ENCODE data around the gene TRAPPC13. TPM values are rescaled to one million over a fixed set of nuclear protein-coding genes. Genes with fewer than 3 reads are reported as not detected.
A peak's percentile ranks its signal among the peaks of the same experiment; 100 is the strongest.
"Not testable (repeated sequence)": the region's sequence is repeated elsewhere in the genome, so short reads cannot be mapped to it uniquely, and the experiment has no call there.

The TRAPPC13 gene, protein sequence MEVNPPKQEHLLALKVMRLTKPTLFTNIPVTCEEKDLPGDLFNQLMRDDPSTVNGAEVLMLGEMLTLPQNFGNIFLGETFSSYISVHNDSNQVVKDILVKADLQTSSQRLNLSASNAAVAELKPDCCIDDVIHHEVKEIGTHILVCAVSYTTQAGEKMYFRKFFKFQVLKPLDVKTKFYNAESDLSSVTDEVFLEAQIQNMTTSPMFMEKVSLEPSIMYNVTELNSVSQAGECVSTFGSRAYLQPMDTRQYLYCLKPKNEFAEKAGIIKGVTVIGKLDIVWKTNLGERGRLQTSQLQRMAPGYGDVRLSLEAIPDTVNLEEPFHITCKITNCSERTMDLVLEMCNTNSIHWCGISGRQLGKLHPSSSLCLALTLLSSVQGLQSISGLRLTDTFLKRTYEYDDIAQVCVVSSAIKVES
- 10 to 100 TPM; 19.1 TPM for total RNA-seq
- polyA plus RNA-seq: 10 to 100 TPM; 11.6 to 16.1 TPM
- long read RNA-seq, donor 1, partial matches to known transcripts: 5 of 17 reads
- long read RNA-seq, donor 1, other reads (novel, unspliced or antisense): 8 of 17 reads
- long read RNA-seq, donor 2, partial matches to known transcripts: 1 of 8 reads
- long read RNA-seq, donor 2, other reads (novel, unspliced or antisense): 6 of 8 reads

DNA sequence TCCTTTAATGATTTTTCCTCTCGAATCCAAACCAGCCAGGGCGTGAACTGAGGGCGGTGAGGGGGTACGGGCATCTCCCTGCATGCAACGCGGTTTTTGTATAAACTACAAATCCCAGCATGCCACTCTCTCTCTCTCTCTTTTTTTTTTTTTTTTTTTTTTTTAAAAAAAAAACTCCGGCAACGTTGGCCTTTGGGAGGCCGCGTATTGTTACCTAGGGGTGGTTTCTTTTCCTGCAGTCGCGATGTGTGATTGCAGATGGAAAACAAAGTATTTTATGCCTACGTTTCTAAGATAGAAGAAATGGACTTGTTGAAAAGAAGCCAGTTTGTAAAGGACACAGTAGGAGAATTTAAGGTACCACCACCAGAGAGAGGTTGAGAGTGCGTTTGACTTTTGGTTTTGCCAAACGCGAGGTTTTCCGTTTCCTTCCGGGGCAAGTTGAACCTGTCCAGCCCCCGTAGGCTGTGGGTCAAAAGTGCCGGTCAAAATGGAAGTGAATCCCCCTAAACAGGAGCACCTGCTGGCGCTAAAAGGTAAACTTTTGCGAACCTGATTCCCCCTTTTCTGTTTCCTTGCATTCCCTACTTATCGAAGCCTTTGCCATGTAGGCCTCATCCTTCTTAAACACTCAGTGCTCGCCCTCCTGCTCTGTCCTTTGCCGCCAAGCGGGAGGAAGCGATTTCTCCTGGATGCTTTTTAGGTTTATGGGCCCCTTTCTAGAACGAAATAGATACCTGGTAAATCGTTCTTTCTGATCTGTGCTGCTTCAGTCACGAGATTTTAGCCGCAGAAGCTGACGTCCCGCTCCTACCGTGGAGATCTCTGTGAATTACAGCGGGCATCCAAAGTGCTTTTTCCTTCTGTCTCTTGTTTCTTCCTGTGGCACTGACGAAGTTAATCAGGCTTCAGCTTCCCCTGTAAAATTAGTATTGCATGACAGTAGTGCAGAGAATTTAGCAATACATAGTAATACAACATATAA is at the start of gene TRAPPC13, which contains the start of gene SHLD3:
TRAPPC13 (plus strand) TSS at position 457 of the 985 bp plus-strand sequence; CDS start at position 491, 34 bp downstream.
SHLD3 (plus strand) TSS at position 457 of the 985 bp plus-strand sequence. CDS start 4,561 bp downstream, outside the sequence.
- ATAC-seq (ENCODE audit: low FRiP score): peak; percentile 97
- Histone ChIP-seq H3K4me1 (ENCODE audit: control insufficient read depth in 1 of 2, insufficient read depth in 2 of 2, low read length in 2 of 2) (no peaks in the 10 kb centered on the region), H3K4me3 (ENCODE audit: low read length in 2 of 2) (peak within 1 kb of the TSS; percentile 90 to 99), H3K36me3 (ENCODE audit: control insufficient read depth in 1 of 2, insufficient read depth in 2 of 2, low read length in 1 of 2) (peaks cover 0 to 3% of the 10 kb centered on the region in 2 donors), H3K9me3 (ENCODE audit: control insufficient read depth, low read length) (no peaks in the 10 kb centered on the region), H3K27me3 (ENCODE audit: control insufficient read depth in 1 of 2, insufficient read depth in 2 of 2, low read length in 1 of 2) (no peaks in the 10 kb centered on the region), H3K27ac (ENCODE audit: low read depth in 1 of 2, low read length in 2 of 2) (peak within 1 kb of the TSS; percentile 38 to 89)
- intact Hi-C loops (cut with DNase I): loop anchor here (2.0 to 10.0 kb wide), 3 partner anchors 62 to 520 kb away; partner anchors contain the start of genes CENPK (in 1 of the 2), ERBIN (in 1 of the 2), PPWD1 (in 1 of the 2) and SREK1 (in 1 of the 2)
- 0% methylated on average over 36 of the region's 36 CpGs for WGBS, 2 donors
- DNase-seq: peak; percentile 88 to 90

- ATAC-seq (ENCODE audit: low FRiP score): no peak
- no peaks in the 10 kb centered on the region for H3K27me3 ChIP-seq (ENCODE audit: control insufficient read depth in 1 of 2, insufficient read depth in 2 of 2, low read length in 1 of 2)
Measured at GRCh38 chr5:65577141-65577540, 47.7 kb upstream of the TRAPPC13 start.

GRCh38 chr5:65588694-65589093 is 36.1 kb upstream of the TRAPPC13 start:
- Histone ChIP-seq H3K36me3 (ENCODE audit: control insufficient read depth in 1 of 2, insufficient read depth in 2 of 2, low read length in 1 of 2) (peaks cover 0 to 4% of the 10 kb centered on the region in 2 donors), H3K4me3 (ENCODE audit: low read length in 2 of 2) (no peak overlapping the region), H3K27ac (ENCODE audit: low read depth in 1 of 2, low read length in 2 of 2) (no peak overlapping the region), H3K27me3 (ENCODE audit: control insufficient read depth in 1 of 2, insufficient read depth in 2 of 2, low read length in 1 of 2) (no peaks in the 10 kb centered on the region), H3K9me3 (ENCODE audit: control insufficient read depth, low read length) (no peaks in the 10 kb centered on the region), H3K4me1 (ENCODE audit: control insufficient read depth in 1 of 2, insufficient read depth in 2 of 2, low read length in 2 of 2) (no peaks in the 10 kb centered on the region)
- DNase-seq (no peak), ATAC-seq (ENCODE audit: low FRiP score) (no peak)
- intact Hi-C loops (cut with DNase I): no loop called here
- WGBS, 2 donors: 93 to 97% methylated on average over 2 of the region's 2 CpGs

More at GRCh38 chr5:65577141-65577540, 47.7 kb upstream of the TRAPPC13 start:
- Histone ChIP-seq H3K4me1 (ENCODE audit: control insufficient read depth in 1 of 2, insufficient read depth in 2 of 2, low read length in 2 of 2) (no peaks in the 10 kb centered on the region), H3K9me3 (ENCODE audit: control insufficient read depth, low read length) (no peaks in the 10 kb centered on the region), H3K27ac (ENCODE audit: low read depth in 1 of 2, low read length in 2 of 2) (no peak overlapping the region), H3K36me3 (ENCODE audit: control insufficient read depth in 1 of 2, insufficient read depth in 2 of 2, low read length in 1 of 2) (peaks cover 3 to 6% of the 10 kb centered on the region in 2 donors), H3K4me3 (ENCODE audit: low read length in 2 of 2) (no peak overlapping the region)
- intact Hi-C loops (cut with DNase I): no loop called here
- DNase-seq: no peak

DNA sequence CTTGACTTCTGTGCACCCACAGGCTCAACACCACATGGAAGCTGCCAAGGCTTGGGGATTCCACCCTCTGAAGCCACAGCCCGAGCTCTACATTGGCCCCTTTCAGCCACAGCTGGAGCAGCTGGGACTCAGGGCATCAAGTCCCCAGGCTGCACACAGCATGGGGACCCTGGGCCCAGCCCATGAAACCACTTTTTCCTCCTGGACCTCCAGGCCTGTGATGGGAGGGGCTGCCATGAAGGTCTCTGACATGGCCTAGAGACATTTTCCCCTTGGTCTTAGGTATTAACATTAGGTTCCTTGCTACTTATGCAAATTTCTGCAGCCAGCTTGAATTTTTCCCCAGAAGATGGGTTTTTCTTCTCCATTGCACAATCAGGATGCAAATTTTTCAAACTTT is 23.1 kb upstream of the TRAPPC13 start:
- H3K4me1 ChIP-seq (ENCODE audit: control insufficient read depth in 1 of 2, insufficient read depth in 2 of 2, low read length in 2 of 2); intact Hi-C loops (cut with DNase I); H3K4me3 ChIP-seq (ENCODE audit: low read length in 2 of 2); ATAC-seq (ENCODE audit: low FRiP score); H3K27me3 ChIP-seq (ENCODE audit: control insufficient read depth in 1 of 2, insufficient read depth in 2 of 2, low read length in 1 of 2); H3K9me3 ChIP-seq (ENCODE audit: control insufficient read depth, low read length); DNase-seq; H3K36me3 ChIP-seq (ENCODE audit: control insufficient read depth in 1 of 2, insufficient read depth in 2 of 2, low read length in 1 of 2); H3K27ac ChIP-seq (ENCODE audit: low read depth in 1 of 2, low read length in 2 of 2): not testable (repeated sequence)
- WGBS, 2 donors: 99 to 100% methylated on average over 1 of the region's 1 CpG

GRCh38 chr5:65611524-65611923 is 13.3 kb upstream of the TRAPPC13 start:
- Histone ChIP-seq H3K4me1 (ENCODE audit: control insufficient read depth in 1 of 2, insufficient read depth in 2 of 2, low read length in 2 of 2) (no peaks in the 10 kb centered on the region), H3K27ac (ENCODE audit: low read depth in 1 of 2, low read length in 2 of 2) (no peak overlapping the region), H3K9me3 (ENCODE audit: control insufficient read depth, low read length) (no peaks in the 10 kb centered on the region), H3K36me3 (ENCODE audit: control insufficient read depth in 1 of 2, insufficient read depth in 2 of 2, low read length in 1 of 2) (peaks cover 4 to 6% of the 10 kb centered on the region in 2 donors), H3K27me3 (ENCODE audit: control insufficient read depth in 1 of 2, insufficient read depth in 2 of 2, low read length in 1 of 2) (no peaks in the 10 kb centered on the region), H3K4me3 (ENCODE audit: low read length in 2 of 2) (no peak overlapping the region)
- 84 to 90% methylated on average over 3 of the region's 3 CpGs for WGBS, 2 donors
- ATAC-seq (ENCODE audit: low FRiP score) (no peak), DNase-seq (no peak)
- intact Hi-C loops (cut with DNase I): no loop called here

DNA sequence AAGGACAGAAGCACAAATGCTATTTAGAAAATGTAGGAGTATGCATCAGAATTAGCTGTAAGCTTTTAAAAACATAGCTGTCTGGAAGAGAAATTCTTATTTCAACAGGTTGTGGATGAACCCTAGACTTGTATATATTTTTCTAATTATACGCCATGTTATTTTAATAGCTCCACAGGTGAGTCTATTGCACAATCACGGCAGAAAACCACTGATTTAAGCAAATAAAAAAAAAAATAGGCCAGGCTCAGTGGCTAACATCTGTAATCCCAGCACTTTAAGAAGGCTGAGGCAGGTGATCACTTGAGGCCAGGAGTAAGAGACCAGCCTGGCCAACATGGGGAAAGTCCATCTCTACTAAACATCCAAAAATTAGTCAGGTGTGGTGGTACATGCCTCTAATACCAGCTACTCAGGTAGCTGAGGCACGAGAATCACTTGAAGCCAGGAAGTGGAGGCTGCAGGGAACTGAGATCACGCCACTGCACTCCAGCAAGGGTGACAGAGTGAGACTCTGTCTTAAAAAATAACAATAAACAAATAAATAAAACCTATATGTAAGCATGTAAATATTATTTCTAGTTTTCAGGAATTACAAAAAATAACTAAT is 12.4 kb upstream of the TRAPPC13 start:
- ATAC-seq (ENCODE audit: low FRiP score) (no peak), DNase-seq (no peak)
- intact Hi-C loops (cut with DNase I): no loop called here
- Histone ChIP-seq H3K4me1 (ENCODE audit: control insufficient read depth in 1 of 2, insufficient read depth in 2 of 2, low read length in 2 of 2) (no peaks in the 10 kb centered on the region), H3K27ac (ENCODE audit: low read depth in 1 of 2, low read length in 2 of 2) (no peak overlapping the region), H3K36me3 (ENCODE audit: control insufficient read depth in 1 of 2, insufficient read depth in 2 of 2, low read length in 1 of 2) (peaks cover 4 to 6% of the 10 kb centered on the region in 2 donors), H3K9me3 (ENCODE audit: control insufficient read depth, low read length) (no peaks in the 10 kb centered on the region), H3K27me3 (ENCODE audit: control insufficient read depth in 1 of 2, insufficient read depth in 2 of 2, low read length in 1 of 2) (no peaks in the 10 kb centered on the region), H3K4me3 (ENCODE audit: low read length in 2 of 2) (no peak overlapping the region)
- 85 to 86% methylated on average over 4 of the region's 4 CpGs for WGBS, 2 donors

DNA sequence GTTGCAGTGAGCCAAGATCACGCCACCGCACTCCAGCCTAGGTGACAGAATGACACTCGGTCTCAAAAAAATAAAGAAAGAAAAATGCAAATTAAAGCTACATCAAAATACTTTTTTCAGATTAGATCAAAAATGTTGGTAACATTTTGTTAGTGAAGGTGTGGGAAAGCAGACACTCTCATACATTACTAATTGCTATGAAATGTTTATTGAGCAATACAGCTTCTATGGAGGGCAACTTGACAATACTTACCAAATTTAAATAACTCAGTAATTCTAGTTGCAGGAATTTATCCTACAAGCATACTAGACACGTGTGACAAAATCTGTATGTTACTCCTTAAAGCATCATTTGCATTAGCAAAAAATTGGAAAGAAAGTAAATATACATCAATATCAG is 4.8 kb upstream of the TRAPPC13 start:
- H3K4me3 ChIP-seq (ENCODE audit: low read length in 2 of 2): no peak overlapping the region
- no peak for ATAC-seq (ENCODE audit: low FRiP score)
- no peak for DNase-seq
- H3K9me3 ChIP-seq (ENCODE audit: control insufficient read depth, low read length): no peaks in the 10 kb centered on the region
- H3K4me1 ChIP-seq (ENCODE audit: control insufficient read depth in 1 of 2, insufficient read depth in 2 of 2, low read length in 2 of 2): no peaks in the 10 kb centered on the region
- no peaks in the 10 kb centered on the region for H3K27me3 ChIP-seq (ENCODE audit: control insufficient read depth in 1 of 2, insufficient read depth in 2 of 2, low read length in 1 of 2)
- WGBS, 2 donors: 88 to 90% methylated on average over 4 of the region's 4 CpGs
- H3K36me3 ChIP-seq (ENCODE audit: control insufficient read depth in 1 of 2, insufficient read depth in 2 of 2, low read length in 1 of 2): no peaks in the 10 kb centered on the region
- no peak overlapping the region for H3K27ac ChIP-seq (ENCODE audit: low read depth in 1 of 2, low read length in 2 of 2)
- intact Hi-C loops (cut with DNase I): loop anchor here in 1 of 2 donors (10.0 kb wide), 1 partner anchor 525 kb away; the partner anchor contains the start of gene SREK1

DNA sequence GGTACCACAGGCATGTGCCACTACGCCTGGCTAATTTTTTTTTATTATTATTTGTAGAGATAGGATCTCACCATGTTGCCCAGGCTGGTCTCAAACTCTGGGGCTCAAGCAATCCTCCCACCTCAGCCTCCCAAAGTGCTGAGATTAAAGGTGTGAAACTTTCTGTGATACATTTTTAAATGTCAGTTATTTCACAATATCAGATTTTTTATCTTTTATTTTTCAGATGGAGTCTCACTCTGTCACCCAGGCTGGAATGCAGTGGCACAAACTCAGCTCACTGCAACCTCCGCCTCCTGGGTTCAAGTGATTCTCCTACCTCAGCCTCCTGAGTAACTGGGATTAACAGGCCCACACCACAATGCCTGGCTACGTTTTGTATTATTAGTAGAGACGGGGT is 2.9 kb upstream of the TRAPPC13 start:
- H3K4me1 ChIP-seq (ENCODE audit: control insufficient read depth in 1 of 2, insufficient read depth in 2 of 2, low read length in 2 of 2); H3K27ac ChIP-seq (ENCODE audit: low read depth in 1 of 2, low read length in 2 of 2); DNase-seq; H3K4me3 ChIP-seq (ENCODE audit: low read length in 2 of 2); H3K9me3 ChIP-seq (ENCODE audit: control insufficient read depth, low read length); ATAC-seq (ENCODE audit: low FRiP score); H3K27me3 ChIP-seq (ENCODE audit: control insufficient read depth in 1 of 2, insufficient read depth in 2 of 2, low read length in 1 of 2); H3K36me3 ChIP-seq (ENCODE audit: control insufficient read depth in 1 of 2, insufficient read depth in 2 of 2, low read length in 1 of 2): not testable (repeated sequence)
- WGBS, 2 donors: 79 to 84% methylated on average over 4 of the region's 4 CpGs
- intact Hi-C loops (cut with DNase I): loop anchor here in 1 of 2 donors (10.0 kb wide), 1 partner anchor 523 kb away; the partner anchor contains the start of gene SREK1
